ENCODE data around the gene CCDC91.

CCDC91 gene

DNA sequence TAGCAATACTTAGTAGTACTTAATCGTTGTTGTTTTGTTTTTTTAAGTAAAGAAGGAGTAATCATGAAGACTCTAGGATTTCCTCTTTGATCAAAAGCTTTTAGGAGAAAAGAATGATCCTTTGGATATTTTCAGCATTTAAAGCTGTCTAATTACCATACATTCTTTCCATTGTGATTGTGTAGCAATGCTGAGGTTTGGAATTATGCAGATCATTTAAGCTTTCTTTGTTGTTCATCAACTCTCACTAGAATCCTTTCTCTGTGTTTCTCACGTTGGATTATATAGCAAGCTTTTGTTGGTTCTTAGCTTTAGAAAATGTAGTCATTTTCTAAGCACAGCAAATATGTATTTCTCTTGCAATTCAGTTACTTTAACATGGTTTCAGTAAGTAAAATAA is 25.8 kb downstream of the CCDC91 start:
- H3K36me3 ChIP-seq (replicated peaks; ENCODE audit: low read depth, low read length), result peaks cover 26% of the 10 kb centered on the region
- no peak overlapping the region for H2AFZ ChIP-seq (ENCODE audit: low read depth, low read length)
- peaks cover 3% of the 10 kb centered on the region; the same call in 1 of the 2 replicates for H3K9me3 ChIP-seq (ENCODE audit: insufficient read depth, low read length)
- no peaks in the 10 kb centered on the region for H3K79me2 ChIP-seq (ENCODE audit: low read length)
- no peak overlapping the region for H3K27ac ChIP-seq (ENCODE audit: low read length)
- TF ChIP-seq EZH2phosphoT487 (IDR thresholded peaks at IDR 0.05; ENCODE audit: low read depth), result no peak
- TF ChIP-seq, protein P1, sequence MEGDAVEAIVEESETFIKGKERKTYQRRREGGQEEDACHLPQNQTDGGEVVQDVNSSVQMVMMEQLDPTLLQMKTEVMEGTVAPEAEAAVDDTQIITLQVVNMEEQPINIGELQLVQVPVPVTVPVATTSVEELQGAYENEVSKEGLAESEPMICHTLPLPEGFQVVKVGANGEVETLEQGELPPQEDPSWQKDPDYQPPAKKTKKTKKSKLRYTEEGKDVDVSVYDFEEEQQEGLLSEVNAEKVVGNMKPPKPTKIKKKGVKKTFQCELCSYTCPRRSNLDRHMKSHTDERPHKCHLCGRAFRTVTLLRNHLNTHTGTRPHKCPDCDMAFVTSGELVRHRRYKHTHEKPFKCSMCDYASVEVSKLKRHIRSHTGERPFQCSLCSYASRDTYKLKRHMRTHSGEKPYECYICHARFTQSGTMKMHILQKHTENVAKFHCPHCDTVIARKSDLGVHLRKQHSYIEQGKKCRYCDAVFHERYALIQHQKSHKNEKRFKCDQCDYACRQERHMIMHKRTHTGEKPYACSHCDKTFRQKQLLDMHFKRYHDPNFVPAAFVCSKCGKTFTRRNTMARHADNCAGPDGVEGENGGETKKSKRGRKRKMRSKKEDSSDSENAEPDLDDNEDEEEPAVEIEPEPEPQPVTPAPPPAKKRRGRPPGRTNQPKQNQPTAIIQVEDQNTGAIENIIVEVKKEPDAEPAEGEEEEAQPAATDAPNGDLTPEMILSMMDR (IDR thresholded peaks at IDR 0.05; ENCODE audit: low read depth, low read length), result no peak
- H3K4me1 ChIP-seq (ENCODE audit: low read length), result peaks cover 11% of the 10 kb centered on the region
- H3K4me3 ChIP-seq (ENCODE audit: low read length), result no peak overlapping the region
- H3K9ac ChIP-seq (ENCODE audit: low read length), result no peak overlapping the region
- no peak overlapping the region for H3K4me2 ChIP-seq (ENCODE audit: low read length)
- no peaks in the 10 kb centered on the region for H3K27me3 ChIP-seq (ENCODE audit: low read depth, low read length)
- H4K20me1 ChIP-seq (ENCODE audit: insufficient read depth, low read length), result no peaks in the 10 kb centered on the region

DNA sequence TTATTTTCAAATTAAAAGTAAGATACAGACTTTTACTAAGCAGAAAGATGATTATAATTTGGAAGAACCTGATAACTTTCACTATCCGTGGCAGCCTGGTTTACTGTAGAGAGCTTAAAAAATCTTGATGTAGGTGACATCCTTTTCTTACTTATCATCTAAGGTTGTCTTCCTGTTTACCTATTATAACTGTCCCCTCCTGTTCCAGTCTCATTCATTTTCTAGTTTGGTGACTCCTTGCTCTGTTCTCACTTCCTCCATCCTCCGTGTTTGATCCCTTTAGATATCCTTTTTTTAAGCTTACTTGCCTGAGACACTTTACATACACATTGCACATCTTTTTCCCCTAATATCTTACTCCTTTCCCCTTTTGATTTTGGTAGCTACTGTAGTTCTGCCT is 27.5 kb downstream of the CCDC91 start:
- peaks cover 11% of the 10 kb centered on the region; the same call in 1 of the 2 replicates for H3K79me2 ChIP-seq (ENCODE audit: low read length)
- H3K36me3 ChIP-seq (replicated peaks; ENCODE audit: low read depth, low read length), result peaks cover 17% of the 10 kb centered on the region
- H2AFZ ChIP-seq (ENCODE audit: low read depth, low read length), result no peak overlapping the region
- H3K9ac ChIP-seq (ENCODE audit: low read length), result no peak overlapping the region
- H4K20me1 ChIP-seq (ENCODE audit: insufficient read depth, low read length), result no peaks in the 10 kb centered on the region
- H3K4me3 ChIP-seq (ENCODE audit: low read length), result no peak overlapping the region
- H3K27ac ChIP-seq (ENCODE audit: low read length), result peak overlapping the region; percentile 3; the same call in 1 of the 2 replicates
- H3K9me3 ChIP-seq (ENCODE audit: insufficient read depth, low read length), result peaks cover 3% of the 10 kb centered on the region; the same call in 1 of the 2 replicates
- no peak for TF ChIP-seq EZH2phosphoT487 (IDR thresholded peaks at IDR 0.05; ENCODE audit: low read depth)
- TF ChIP-seq, protein P1 (IDR thresholded peaks at IDR 0.05; ENCODE audit: low read depth, low read length), result no peak
- peak overlapping the region; percentile 16; the same call in 1 of the 2 replicates for H3K4me2 ChIP-seq (ENCODE audit: low read length)
- H3K27me3 ChIP-seq (ENCODE audit: low read depth, low read length), result no peaks in the 10 kb centered on the region
- peaks cover 22% of the 10 kb centered on the region for H3K4me1 ChIP-seq (ENCODE audit: low read length)

DNA sequence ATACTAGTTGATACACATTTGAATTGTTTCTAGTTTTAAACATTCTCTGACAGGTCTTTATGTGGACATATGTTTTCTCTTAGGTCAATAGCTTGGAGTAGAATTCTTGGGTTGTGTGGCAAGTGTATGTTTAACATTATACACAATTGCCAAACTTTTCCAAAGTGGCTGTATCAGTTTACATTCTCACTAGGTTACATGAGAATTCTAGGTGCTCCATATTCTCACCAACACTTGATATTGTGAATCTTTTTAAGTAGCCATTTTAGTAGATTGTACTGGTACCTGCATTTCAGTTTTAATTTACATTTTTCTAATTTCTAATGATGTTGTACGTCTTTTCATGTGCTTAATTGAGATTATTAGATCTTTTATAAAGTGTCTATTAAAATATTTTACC is 28.6 kb downstream of the CCDC91 start:
- Histone ChIP-seq H3K36me3 (replicated peaks; ENCODE audit: low read depth, low read length) (peaks cover 8% of the 10 kb centered on the region), H4K20me1 (ENCODE audit: insufficient read depth, low read length) (no peaks in the 10 kb centered on the region), H3K9me3 (ENCODE audit: insufficient read depth, low read length) (peaks cover 3% of the 10 kb centered on the region; the same call in 1 of the 2 replicates), H3K79me2 (ENCODE audit: low read length) (peaks cover 12% of the 10 kb centered on the region; the same call in 1 of the 2 replicates), H3K4me1 (ENCODE audit: low read length) (peaks cover 33% of the 10 kb centered on the region), H3K27me3 (ENCODE audit: low read depth, low read length) (no peaks in the 10 kb centered on the region), H3K4me2 (ENCODE audit: low read length) (no peak overlapping the region), H3K27ac (ENCODE audit: low read length) (no peak overlapping the region), H3K9ac (ENCODE audit: low read length) (no peak overlapping the region), H2AFZ (ENCODE audit: low read depth, low read length) (no peak overlapping the region), H3K4me3 (ENCODE audit: low read length) (no peak overlapping the region)
- TF ChIP-seq EZH2phosphoT487 (IDR thresholded peaks at IDR 0.05; ENCODE audit: low read depth), result no peak
- TF ChIP-seq, protein P1 (IDR thresholded peaks at IDR 0.05; ENCODE audit: low read depth, low read length), result no peak

DNA sequence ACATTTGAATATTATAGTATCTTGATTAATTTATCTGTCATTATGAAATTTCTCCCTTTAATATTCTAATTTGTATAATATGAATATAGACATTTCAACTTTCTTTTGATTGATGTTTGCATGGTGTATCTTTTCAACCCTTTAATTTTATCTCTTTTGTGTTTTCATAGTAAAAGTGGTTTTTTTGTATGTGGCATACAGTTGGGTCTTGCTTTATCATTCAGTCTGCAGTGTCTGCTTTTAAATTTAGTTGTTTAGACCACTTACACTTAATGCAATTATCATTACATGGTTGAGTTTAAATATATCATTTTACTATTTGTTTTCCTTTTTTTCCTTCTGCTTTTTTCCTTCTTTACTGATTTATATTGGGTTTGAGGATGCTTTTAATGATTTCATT is 29.6 kb downstream of the CCDC91 start:
- H3K27me3 ChIP-seq (ENCODE audit: low read depth, low read length), result no peaks in the 10 kb centered on the region
- H3K36me3 ChIP-seq (replicated peaks; ENCODE audit: low read depth, low read length), result peaks cover 8% of the 10 kb centered on the region
- H4K20me1 ChIP-seq (ENCODE audit: insufficient read depth, low read length), result no peaks in the 10 kb centered on the region
- peaks cover 3% of the 10 kb centered on the region; the same call in 1 of the 2 replicates for H3K9me3 ChIP-seq (ENCODE audit: insufficient read depth, low read length)
- peaks cover 12% of the 10 kb centered on the region; the same call in 1 of the 2 replicates for H3K79me2 ChIP-seq (ENCODE audit: low read length)
- peaks cover 33% of the 10 kb centered on the region for H3K4me1 ChIP-seq (ENCODE audit: low read length)
- H2AFZ ChIP-seq (ENCODE audit: low read depth, low read length), result no peak overlapping the region
- no peak overlapping the region for H3K4me2 ChIP-seq (ENCODE audit: low read length)
- H3K9ac ChIP-seq (ENCODE audit: low read length), result no peak overlapping the region
- H3K27ac ChIP-seq (ENCODE audit: low read length), result no peak overlapping the region
- no peak overlapping the region for H3K4me3 ChIP-seq (ENCODE audit: low read length)
- TF ChIP-seq, protein P1 (IDR thresholded peaks at IDR 0.05; ENCODE audit: low read depth, low read length), result no peak
- TF ChIP-seq EZH2phosphoT487 (IDR thresholded peaks at IDR 0.05; ENCODE audit: low read depth), result no peak
